Esophagus muscularis mucosa (tissue), 4 donors: ENCODE measurements around the gene ID1.
"Not testable (repeated sequence)": the region's sequence is repeated elsewhere in the genome, so short reads cannot be mapped to it uniquely, and the experiment has no call there.

ENCODE experiments used
- CTCF ChIP-seq, 3 experiments: fragments of 200-600 bp in 2 of 3; fragments of 450-650 bp in 1 of 3; sonication (generic) in 2 of 3; IDR thresholded peaks; one replicate each; pipeline ENCODE4 v1.5.1; 2017 to 2019; ENCODE audit warnings: antibody characterized with exemption in 3 of 3, mild to moderate bottlenecking in 2 of 3, moderate library complexity in 1 of 3
- EP300 ChIP-seq: sonication (generic); formaldehyde crosslinking; IDR thresholded peaks from one replicate; pipeline ENCODE4 v1.6.1; 2017; ENCODE audit warnings: antibody characterized with exemption
- POLR2AphosphoS5 ChIP-seq, 2 donors: sonication (generic); formaldehyde crosslinking; IDR thresholded peaks; one replicate each; pipeline ENCODE4 v1.6.1; 2017; ENCODE audit warnings: antibody characterized with exemption in 2 of 2

GRCh38 chr20:31574986-31575385, 30.1 kb upstream of the ID1 start:
- TF ChIP-seq CTCF (IDR thresholded peaks at IDR 0.05); EP300; POLR2AphosphoS5 (IDR thresholded peaks at IDR 0.05): not testable (repeated sequence)
